ENCODE data around the gene ZNF202. TPM values are rescaled to one million over a fixed set of nuclear protein-coding genes. Genes with fewer than 3 reads are reported as not detected.
"Not testable (repeated sequence)": the region's sequence is repeated elsewhere in the genome, so short reads cannot be mapped to it uniquely, and the experiment has no call there.

Gene ZNF202
- total RNA-seq, 1 donor from 2014 or later: 9.1 TPM

DNA sequence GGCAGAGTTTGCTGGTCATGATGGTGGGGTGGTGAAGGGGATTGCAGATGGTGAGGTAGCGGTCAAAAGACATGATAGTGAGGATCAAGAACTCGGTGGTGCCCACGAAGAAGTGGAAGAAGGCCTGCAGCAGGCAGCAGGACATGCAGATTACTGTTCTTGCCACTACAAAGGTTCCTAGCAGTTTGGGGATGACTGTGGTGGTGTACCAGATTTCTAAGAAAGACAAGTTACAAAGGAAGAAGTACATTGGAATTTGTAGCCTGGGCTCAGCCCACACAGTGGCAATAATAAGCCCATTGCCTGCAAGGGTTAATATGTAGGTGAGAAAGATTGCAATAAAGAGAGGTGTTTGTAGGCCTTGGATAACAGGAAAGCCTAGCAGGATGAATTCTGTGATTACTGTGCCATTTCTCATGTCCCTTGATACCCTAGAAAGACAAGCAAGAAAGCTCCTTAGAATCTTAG is 12.7 kb upstream of the ZNF202 start, which contains the start of gene OR6X1:
OR6X1 (minus strand) TSS at position 418 of the 468 bp plus-strand sequence; CDS start at position 418, 0 bp downstream.
- H3K4me3 ChIP-seq: no peak within 1 kb of the TSS
- intact Hi-C loops (cut with DNase I): no loop called here
- H3K4me1 ChIP-seq: no peaks in the 10 kb centered on the region

DNA sequence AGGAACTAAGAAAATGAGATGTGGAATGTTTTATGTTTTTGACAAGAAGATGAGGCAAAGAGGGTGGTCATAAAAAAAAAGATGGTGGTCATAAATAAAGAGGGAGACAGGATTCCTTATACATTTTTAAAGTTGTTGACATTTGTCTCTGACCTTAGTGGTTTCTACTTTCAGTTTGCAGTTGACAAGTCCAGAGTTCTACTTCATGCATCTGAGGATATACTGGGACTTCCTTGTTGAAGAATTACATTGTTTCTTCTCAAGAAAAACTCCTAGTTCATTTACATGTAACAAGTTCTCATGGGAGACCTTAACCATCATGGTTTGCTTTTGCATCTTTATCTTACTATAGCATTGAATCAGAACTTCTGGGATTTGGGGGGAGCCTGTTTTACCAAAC is 11.7 kb upstream of the ZNF202 start:
- intact Hi-C loops (cut with DNase I): no loop called here
- H3K4me1 ChIP-seq: no peaks in the 10 kb centered on the region
- no peak for DNase-seq (ENCODE audit: extremely low spot score in 2 of 2)
- H3K4me3 ChIP-seq: no peak overlapping the region
- H3K36me3 ChIP-seq: no peaks in the 10 kb centered on the region
- H3K27me3 ChIP-seq: no peaks in the 10 kb centered on the region
- H3K27ac ChIP-seq: no peak overlapping the region
- TF ChIP-seq POLR2AphosphoS5 (IDR thresholded peaks at IDR 0.05; ENCODE audit: insufficient read depth in 1 of 2, low read depth in 1 of 2) (no peak), POLR2A (IDR thresholded peaks at IDR 0.05) (no peak)
- TF ChIP-seq, protein P1, sequence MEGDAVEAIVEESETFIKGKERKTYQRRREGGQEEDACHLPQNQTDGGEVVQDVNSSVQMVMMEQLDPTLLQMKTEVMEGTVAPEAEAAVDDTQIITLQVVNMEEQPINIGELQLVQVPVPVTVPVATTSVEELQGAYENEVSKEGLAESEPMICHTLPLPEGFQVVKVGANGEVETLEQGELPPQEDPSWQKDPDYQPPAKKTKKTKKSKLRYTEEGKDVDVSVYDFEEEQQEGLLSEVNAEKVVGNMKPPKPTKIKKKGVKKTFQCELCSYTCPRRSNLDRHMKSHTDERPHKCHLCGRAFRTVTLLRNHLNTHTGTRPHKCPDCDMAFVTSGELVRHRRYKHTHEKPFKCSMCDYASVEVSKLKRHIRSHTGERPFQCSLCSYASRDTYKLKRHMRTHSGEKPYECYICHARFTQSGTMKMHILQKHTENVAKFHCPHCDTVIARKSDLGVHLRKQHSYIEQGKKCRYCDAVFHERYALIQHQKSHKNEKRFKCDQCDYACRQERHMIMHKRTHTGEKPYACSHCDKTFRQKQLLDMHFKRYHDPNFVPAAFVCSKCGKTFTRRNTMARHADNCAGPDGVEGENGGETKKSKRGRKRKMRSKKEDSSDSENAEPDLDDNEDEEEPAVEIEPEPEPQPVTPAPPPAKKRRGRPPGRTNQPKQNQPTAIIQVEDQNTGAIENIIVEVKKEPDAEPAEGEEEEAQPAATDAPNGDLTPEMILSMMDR (IDR thresholded peaks at IDR 0.05): no peak
- no peaks in the 10 kb centered on the region for H3K9me3 ChIP-seq

More for the DNA sequence above, 12.7 kb upstream of the ZNF202 start, which contains the start of gene OR6X1:
- DNase-seq (ENCODE audit: extremely low spot score in 2 of 2): no peak
- TF ChIP-seq, protein P1 (IDR thresholded peaks at IDR 0.05): no peak
- TF ChIP-seq POLR2A (IDR thresholded peaks at IDR 0.05): no peak
- no peak for TF ChIP-seq POLR2AphosphoS5 (IDR thresholded peaks at IDR 0.05; ENCODE audit: insufficient read depth in 1 of 2, low read depth in 1 of 2)
- H3K27ac ChIP-seq: no peak within 1 kb of the TSS
- no peaks in the 10 kb centered on the region for H3K36me3 ChIP-seq
- H3K9me3 ChIP-seq: no peaks in the 10 kb centered on the region
- no peaks in the 10 kb centered on the region for H3K27me3 ChIP-seq

DNA sequence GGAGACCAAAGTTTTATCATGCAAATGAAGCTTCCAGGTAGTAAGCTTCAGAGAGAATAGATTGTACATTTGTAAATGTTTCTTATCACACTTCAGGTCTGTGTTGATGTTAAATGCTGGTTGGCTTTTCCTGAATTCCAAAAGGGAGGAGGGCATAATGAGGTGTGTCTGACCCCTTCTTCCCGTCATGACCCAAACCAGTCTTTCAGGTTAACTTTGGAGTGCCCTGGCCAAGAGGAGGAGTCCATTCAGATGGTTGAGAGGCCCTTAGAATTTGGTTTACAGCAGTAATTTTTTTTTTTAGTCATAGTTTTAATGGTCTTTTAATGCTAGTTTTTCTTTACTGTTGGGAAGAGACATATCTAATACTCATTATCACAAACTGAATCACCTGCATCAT is 10.3 kb upstream of the ZNF202 start:
- H3K4me1 ChIP-seq: no peaks in the 10 kb centered on the region
- no peak overlapping the region for H3K4me3 ChIP-seq
- H3K9me3 ChIP-seq: no peaks in the 10 kb centered on the region
- no peak for TF ChIP-seq POLR2AphosphoS5 (IDR thresholded peaks at IDR 0.05; ENCODE audit: insufficient read depth in 1 of 2, low read depth in 1 of 2)
- TF ChIP-seq, protein P1 (IDR thresholded peaks at IDR 0.05): no peak
- TF ChIP-seq POLR2A (IDR thresholded peaks at IDR 0.05): no peak
- H3K27ac ChIP-seq: no peak overlapping the region
- intact Hi-C loops (cut with DNase I): no loop called here
- no peak for DNase-seq (ENCODE audit: extremely low spot score in 2 of 2)
- H3K27me3 ChIP-seq: no peaks in the 10 kb centered on the region
- H3K36me3 ChIP-seq: no peaks in the 10 kb centered on the region

DNA sequence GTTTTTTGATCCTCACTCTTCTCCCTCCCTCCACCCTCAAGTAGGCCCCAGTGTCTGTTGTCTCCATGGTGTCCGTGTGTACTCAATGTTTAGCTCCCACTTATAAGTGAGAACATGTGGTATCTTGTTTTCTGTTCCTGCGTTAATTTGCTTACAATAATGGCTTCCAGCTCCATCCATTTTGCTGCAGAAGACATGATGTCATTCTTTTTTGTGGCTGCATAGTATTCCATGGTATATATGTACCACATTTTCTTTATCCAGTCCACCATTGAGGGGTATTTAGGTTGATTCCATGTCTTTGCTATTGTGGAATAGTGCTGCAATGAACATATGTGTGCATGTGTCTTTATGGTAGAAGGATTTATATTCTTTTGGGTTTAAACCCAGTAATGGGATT is 6.9 kb upstream of the ZNF202 start:
- intact Hi-C loops (cut with DNase I): not testable (repeated sequence)

DNA sequence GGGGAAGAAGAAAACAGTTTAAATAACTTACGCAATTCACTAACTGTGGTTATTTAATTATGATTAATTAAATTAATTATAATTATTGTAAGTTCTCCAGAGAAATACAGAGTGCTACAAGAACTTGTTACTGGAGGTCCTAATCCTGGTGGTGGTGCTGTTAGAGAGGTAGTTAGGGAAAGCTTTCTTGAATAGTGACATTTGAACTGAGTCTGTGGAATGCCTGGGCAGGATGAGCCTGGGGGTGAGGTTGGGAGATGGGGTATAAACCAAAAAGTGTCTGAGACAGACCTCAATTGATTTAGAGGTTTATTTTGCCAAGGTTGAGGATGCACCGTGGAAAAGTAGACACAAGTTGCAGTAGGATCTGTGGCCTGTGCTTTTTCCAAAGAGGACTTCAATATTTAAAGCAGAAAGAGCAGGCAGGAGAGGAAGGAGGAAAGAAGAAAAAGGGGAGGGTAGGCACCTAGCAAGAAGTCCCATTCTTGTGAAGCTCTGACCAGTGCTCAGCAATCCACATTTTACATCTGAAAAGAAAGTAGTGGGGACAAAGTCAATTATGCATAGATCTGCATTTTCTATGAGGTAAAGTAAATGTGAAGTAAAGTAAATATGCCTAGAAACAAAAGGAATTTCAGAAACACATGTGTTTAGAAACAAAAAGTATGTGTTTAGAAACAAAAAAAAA is 4.4 kb upstream of the ZNF202 start:
- H3K36me3 ChIP-seq: no peaks in the 10 kb centered on the region
- H3K4me3 ChIP-seq: no peak overlapping the region
- TF ChIP-seq POLR2AphosphoS5 (IDR thresholded peaks at IDR 0.05; ENCODE audit: insufficient read depth in 1 of 2, low read depth in 1 of 2): no peak
- DNase-seq (ENCODE audit: extremely low spot score in 2 of 2): no peak
- intact Hi-C loops (cut with DNase I): no loop called here
- H3K9me3 ChIP-seq: no peaks in the 10 kb centered on the region
- peaks cover 10% of the 10 kb centered on the region for H3K4me1 ChIP-seq
- H3K27me3 ChIP-seq: no peaks in the 10 kb centered on the region
- no peak overlapping the region for H3K27ac ChIP-seq

More for the DNA sequence above, 6.9 kb upstream of the ZNF202 start:
- H3K27ac ChIP-seq; H3K4me3 ChIP-seq; DNase-seq (ENCODE audit: extremely low spot score in 2 of 2); H3K36me3 ChIP-seq; H3K27me3 ChIP-seq; H3K4me1 ChIP-seq; H3K9me3 ChIP-seq: not testable (repeated sequence)

DNA sequence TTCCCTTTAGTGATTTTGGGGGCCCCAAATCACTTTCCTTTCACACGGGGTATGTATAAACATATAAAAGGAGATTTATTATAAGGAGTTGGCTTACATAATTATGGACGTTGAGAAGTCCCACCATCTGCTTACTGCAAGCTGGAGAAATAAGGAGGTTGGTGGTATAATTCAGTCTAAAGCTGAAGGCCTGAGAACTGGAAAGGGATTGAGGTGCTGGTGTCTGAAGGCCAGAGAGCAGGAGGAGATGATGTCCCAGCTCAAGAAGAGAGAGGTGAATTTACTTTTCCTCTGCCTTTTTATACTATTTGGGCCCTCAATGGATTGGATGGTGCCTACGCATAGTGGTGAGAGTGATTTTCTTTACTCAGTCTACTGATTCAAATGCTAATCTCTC is 1.3 kb upstream of the ZNF202 start:
- intact Hi-C loops (cut with DNase I): no loop called here
- no peak overlapping the region for H3K27ac ChIP-seq
- H3K36me3 ChIP-seq: no peaks in the 10 kb centered on the region
- DNase-seq (ENCODE audit: extremely low spot score in 2 of 2): no peak
- H3K27me3 ChIP-seq: no peaks in the 10 kb centered on the region
- peaks cover 23% of the 10 kb centered on the region for H3K4me1 ChIP-seq
- TF ChIP-seq POLR2AphosphoS5 (IDR thresholded peaks at IDR 0.05; ENCODE audit: insufficient read depth in 1 of 2, low read depth in 1 of 2): no peak
- TF ChIP-seq, protein P1 (IDR thresholded peaks at IDR 0.05): no peak
- no peak for TF ChIP-seq POLR2A (IDR thresholded peaks at IDR 0.05)
- no peaks in the 10 kb centered on the region for H3K9me3 ChIP-seq
- H3K4me3 ChIP-seq: peak overlapping the region in 1 of 2 donors; percentile 80

Data from vagina (tissue), 2 donors.